HG02943 (cell line): ENCODE measurements around the gene KLHL2.
"Not testable (repeated sequence)": the region's sequence is repeated elsewhere in the genome, so short reads cannot be mapped to it uniquely, and the experiment has no call there.

ENCODE experiments used
- ATAC-seq: cut with Tn5 transposase; IDR thresholded peaks from one replicate; pipeline ENCODE4 v1.9.1; 2021; ENCODE audit warnings: mild to moderate bottlenecking, low read depth, moderate library complexity; ENCODE audit not compliant: unreplicated experiment

The KLHL2 gene

GRCh38 chr4:165199722-165200121 is 7.6 kb upstream of the KLHL2 start:
- ATAC-seq = no peak

DNA sequence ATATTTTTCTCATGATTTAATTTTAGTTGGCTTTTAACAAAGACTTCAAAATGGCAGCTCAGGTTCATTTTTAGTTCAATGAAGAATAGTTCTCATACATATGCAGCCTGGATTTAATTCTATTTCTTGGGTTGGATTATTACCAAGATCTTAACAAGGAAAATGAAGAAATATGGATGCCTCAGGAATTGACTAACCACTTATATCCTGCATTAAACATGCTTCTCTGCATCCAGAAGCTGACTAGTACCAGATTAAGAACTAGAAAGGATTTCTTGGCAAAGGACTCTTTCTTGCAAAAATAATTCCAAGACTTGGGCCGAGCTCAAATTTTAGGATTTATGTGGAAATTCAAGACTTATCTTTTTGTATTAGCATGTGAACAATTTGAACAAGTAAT is 5.6 kb upstream of the KLHL2 start:
- ATAC-seq = no peak

GRCh38 chr4:165203541-165204461 is 3.6 kb upstream of the KLHL2 start:
- no peak for ATAC-seq

DNA sequence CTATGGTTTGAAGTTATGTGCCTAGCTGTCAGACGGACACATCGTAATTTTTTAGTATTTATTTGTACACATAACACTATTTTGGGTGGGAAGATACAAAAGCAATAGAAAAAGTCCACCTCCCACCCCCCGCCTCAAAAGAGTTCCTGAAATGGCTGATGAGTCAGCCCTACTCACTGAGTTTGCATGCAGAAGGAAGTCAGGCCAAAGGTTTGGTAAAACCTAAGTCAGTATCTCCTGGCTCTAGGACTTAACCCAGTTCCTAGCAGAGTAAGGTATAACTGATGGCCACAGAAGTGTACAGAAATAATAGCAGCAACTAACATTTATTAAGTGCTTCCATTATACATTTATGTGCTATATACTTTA is 2.9 kb upstream of the KLHL2 start:
- no peak for ATAC-seq

GRCh38 chr4:165207016-165207430 is 338 bp upstream of the KLHL2 start:
- ATAC-seq = peak; percentile 39

DNA sequence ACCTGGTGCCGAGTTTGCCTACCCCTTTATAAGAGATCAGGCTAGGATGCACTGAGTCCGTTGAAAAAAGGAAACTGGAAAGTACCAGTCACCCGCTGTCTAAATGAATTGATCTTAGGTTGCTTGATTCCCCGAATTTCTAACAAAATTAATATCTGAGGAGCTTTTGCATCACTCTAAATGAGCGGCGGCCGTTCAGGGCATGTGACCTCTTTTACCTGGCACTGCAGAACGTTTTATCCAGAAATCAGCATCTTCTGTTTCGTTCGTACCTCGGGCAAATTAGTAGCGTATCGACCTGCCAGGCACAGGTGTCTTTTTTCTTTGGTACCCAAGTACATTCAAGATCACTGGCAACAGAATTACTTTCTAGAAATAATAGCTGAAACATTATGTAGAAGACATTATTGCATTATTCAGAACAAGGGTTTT is 876 bp downstream of the KLHL2 start:
- ATAC-seq = peak; percentile 25

DNA sequence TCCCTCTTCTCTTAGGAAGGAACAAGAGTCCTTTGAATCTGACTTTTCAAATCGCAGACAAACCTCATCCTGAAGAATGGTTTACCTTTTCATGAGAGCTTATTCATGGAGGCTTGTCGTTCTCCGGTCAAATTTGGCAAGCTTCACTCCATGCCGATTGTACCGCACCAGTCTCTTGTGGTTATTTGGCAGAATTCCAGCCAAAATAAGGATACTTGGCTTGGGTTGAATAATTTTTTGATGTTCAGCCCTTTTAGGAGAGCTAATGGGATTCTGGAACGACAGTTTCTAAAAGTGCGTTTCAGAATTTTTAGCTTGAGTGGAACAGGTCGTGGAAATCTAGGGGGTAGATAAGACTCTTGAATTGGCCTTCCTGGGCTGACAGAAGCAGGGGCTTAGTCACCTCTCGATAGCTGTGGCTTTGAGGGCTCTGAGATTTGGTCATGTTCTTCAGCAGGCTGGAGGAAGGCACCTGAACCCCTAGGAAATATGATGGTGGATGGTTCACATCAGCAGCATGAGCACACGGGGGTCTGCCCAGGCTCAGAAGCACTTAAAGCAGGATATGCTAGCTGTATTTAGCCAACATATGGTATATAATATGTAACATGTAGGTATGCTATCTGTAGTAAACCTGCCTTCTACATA is 1.5 kb downstream of the KLHL2 start:
- no peak for ATAC-seq

DNA sequence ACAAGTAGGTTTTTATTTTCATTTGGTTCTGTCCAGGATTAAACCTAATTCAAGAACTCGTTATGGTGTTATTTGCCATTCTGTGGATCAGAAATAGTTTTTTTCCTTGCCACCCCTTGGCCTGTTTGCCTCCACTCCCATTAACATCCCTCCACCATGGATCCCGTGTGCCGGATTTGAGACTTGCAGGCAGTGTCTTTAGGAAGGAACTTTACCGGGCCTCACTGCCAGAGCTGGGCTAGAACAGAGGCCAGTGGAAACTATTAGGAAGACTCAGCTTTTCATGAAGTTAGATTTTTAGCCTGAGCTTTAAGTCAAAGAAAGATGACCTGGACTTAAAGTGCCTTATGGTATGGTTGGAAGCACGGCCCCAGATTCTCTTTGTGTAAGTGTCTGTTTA is 2.4 kb downstream of the KLHL2 start:
- ATAC-seq = no peak

- no peak for ATAC-seq
Measured at GRCh38 chr4:165210566-165210965, 3.2 kb downstream of the KLHL2 start.

DNA sequence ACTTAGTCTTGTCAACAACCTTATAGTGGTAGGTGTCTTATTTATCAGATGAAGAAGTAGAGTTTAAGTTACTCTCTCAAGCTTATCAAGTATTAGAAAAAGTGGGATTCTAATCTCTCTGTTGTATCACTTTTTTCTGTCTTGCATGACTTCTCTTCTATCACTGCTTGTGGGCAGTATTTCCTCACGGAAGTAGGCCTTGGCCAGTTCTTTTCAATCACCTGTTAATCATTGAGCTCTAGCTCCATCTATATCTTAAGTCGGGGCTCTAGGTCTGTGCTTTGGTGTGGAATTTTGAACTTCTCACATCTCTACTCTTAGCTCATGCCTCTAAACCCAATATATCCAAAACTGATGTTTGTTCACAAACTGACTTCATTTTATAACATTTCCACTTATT is 5.3 kb downstream of the KLHL2 start:
- peak; percentile 33 for ATAC-seq

DNA sequence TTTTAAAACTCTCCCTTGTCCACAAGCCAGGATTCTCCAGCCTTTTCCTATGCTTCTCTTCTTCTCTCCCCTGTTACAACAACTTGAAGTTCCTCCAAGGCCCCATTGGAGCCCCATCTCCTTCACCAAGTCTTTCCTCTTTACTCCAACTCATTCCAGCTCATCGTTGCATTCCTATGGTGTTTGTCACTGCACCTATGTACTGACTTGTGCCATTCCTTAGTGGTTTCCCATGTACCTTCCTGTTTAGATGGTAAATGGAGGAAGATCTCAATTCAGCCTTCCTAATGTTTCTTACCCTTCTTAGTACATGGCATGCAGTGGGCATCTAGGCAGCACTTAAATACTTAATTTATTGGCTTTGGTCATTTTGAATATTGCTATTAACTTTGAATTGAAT is 6.0 kb downstream of the KLHL2 start:
- ATAC-seq = not testable (repeated sequence)

DNA sequence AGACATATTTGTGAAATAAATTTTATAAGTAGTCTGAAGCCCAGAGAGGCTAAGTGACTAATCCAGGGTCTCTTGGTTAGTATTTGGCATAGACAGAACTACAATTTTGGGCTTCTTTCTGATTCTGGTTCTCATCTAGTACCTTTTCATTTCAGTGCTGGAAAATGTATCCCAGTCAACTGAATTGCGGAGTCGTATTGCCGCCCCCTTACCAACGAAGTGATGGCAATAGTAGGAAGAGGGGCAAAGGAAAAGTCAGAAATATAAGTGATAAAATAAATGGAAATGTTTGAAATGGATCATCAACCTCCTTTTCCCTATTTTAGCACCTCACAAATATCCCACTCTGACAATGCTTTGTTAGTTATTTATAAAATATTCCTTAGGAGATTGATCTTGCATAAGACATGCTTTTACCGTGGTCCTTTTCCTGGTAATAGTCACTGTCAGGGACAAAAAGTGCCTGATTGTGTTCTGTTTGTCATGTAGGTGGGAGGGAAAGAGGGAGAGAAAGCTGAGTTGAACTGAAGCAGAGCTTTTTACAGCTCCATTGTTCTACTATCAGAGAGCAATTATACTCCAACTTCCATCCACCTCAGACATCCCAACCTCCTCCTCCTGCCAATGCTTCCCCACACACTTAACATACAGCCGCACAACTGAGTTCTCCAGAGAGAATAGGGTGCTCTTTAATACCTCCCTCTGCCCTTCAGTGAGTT is 6.8 kb downstream of the KLHL2 start:
- ATAC-seq = not testable (repeated sequence)

GRCh38 chr4:165215034-165215751 is 7.8 kb downstream of the KLHL2 start:
- ATAC-seq = not testable (repeated sequence)

DNA sequence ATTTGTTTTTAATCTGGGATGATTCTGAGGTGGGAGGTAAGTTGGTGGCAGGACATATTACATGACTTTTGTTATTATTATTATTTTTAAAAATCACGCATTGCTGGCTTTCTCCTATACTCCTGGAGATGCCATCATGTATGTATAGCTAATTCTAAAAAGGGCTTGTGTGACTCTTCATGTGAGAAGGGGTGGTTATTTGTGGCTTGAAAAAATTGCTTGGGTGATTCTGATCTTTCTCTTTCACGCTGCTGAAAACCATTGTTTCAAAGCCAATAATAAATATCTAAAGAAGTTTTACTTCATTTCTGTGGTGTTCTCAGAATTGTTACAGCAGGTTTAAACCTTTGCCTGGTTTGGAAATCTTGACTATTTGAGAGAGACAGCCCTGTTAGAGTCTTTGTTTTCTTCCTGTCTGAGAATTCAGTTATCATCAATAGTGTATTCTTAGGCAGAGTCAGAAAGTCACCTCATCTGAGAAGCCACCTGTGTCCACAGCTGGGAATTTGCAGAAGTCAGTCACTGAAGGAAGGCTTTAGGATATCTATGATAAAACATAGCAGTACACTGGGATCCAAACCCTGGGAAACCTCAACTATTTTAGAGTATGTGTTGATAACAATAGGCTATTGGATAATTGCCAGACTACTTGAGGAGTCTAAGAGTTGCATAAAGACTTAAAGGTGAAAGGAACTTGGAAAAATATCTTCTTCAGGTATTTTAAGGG is 8.6 kb downstream of the KLHL2 start:
- peak; percentile 54 for ATAC-seq

- ATAC-seq = no peak
Measured at GRCh38 chr4:165217325-165217724, 10.0 kb downstream of the KLHL2 start.

GRCh38 chr4:165221306-165221705 is 13.9 kb downstream of the KLHL2 start:
- not testable (repeated sequence) for ATAC-seq

DNA sequence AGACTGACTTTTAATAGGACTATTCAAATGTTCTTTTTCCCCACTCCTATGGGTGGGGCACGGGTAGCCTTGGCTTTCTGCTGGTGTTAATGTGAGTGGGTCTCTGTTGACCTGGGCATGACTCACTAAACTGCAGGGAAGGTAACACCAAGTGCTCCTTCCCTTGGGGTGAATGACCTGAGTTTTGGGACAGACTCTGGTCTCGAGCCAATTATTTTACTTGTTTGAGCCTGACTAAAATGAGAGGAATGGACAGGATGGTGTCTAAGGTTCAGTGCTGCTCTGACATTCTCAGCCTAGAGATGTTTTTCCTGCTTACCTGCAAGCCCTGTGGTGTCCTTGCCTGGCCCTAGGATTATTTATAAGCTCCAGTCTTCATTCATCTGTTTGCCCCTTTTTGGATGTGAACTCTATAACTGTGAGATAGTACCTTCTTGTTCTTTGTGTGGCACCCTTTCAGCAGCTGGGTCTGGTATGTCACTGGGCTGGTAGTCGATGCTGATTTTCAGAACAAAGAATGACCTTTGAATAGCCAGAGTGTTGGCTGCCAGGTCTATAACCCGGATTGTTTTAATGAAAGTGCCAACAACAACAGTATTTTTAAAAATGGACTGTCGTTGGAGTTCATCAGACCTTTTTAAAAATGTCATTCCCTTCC is 14.8 kb downstream of the KLHL2 start:
- not testable (repeated sequence) for ATAC-seq

DNA sequence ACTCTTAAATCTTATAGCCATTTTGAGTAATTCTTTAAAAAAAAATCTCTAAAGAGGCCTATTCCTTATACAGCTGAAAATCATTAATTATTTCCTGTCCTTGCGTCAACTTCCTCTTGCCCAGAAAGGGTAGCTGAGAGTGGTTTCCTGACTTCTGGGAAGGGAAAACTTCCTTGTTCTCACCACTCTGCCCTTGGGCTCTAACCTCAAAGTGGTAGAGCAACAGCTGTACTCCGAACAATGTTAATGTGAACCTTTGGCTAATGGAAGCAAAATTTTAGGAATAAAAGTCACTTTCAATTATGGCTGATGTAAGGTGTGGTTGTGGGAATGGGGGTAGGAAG is 15.3 kb downstream of the KLHL2 start:
- no peak for ATAC-seq

- ATAC-seq = not testable (repeated sequence)
Measured at GRCh38 chr4:165227401-165227800, 20.0 kb downstream of the KLHL2 start.
